GM23338 (cell line): ENCODE data around the gene PRSS21. TPM values are rescaled to one million over a fixed set of nuclear protein-coding genes. Genes with fewer than 3 reads are reported as not detected.

Experiments
- ATAC-seq: fragments of 200-7000 bp; cut with Tn5 transposase; 3 replicates; pipeline ENCODE4 v1.9.1; 2020
- DNase-seq: peaks from one replicate; pipeline ENCODE4 v3.0.0-alpha.2; 2015; ENCODE audit warnings: low spot score
- H2AFZ ChIP-seq: fragments of 200-600 bp; sonication (generic); 2 replicates; pipeline ENCODE4 v1.8.0; 2016; ENCODE audit warnings: antibody characterized with exemption, mild to moderate bottlenecking, moderate library complexity
- H3F3A ChIP-seq: fragments of 200-600 bp; sonication (generic); replicated peaks from 2 replicates; pipeline ENCODE4 v1.8.0; 2017; ENCODE audit warnings: antibody characterized with exemption, mixed run types, low read depth
- H3K27ac ChIP-seq: fragments of 200-600 bp; sonication (generic); 2 replicates; pipeline ENCODE4 v1.6.1; 2016; ENCODE audit warnings: low read depth
- H3K27me3 ChIP-seq: fragments of 200-600 bp; sonication (generic); 2 replicates; pipeline ENCODE4 v1.8.0; 2016; ENCODE audit warnings: mild to moderate bottlenecking, mixed run types, moderate library complexity; ENCODE audit not compliant: insufficient read depth
- H3K36me3 ChIP-seq: fragments of 200-600 bp; sonication (generic); 2 replicates; pipeline ENCODE4 v1.8.0; 2016; ENCODE audit warnings: mild to moderate bottlenecking; ENCODE audit not compliant: insufficient read depth
- H3K4me1 ChIP-seq: fragments of 200-600 bp; sonication (generic); 2 replicates; pipeline ENCODE4 v1.8.0; 2016; ENCODE audit warnings: mild to moderate bottlenecking, moderate library complexity; ENCODE audit not compliant: insufficient read depth
- H3K4me2 ChIP-seq: fragments of 200-600 bp; sonication (generic); 2 replicates; pipeline ENCODE4 v1.7.1; 2017; ENCODE audit warnings: mixed run types
- H3K4me3 ChIP-seq: fragments of 200-600 bp; sonication (generic); 2 replicates; pipeline ENCODE4 v1.6.1; 2016; ENCODE audit warnings: mixed run types
- H3K79me2 ChIP-seq: fragments of 200-600 bp; sonication (generic); replicated peaks from 2 replicates; pipeline ENCODE4 v1.8.0; 2017; ENCODE audit warnings: mild to moderate bottlenecking; ENCODE audit not compliant: insufficient read depth
- H3K9me2 ChIP-seq: fragments of 200-600 bp; sonication (generic); 2 replicates; pipeline ENCODE4 v1.8.0; 2017; ENCODE audit not compliant: insufficient read depth
- H4K20me1 ChIP-seq: fragments of 200-600 bp; sonication (generic); replicated peaks from 2 replicates; pipeline ENCODE4 v1.8.0; 2017; ENCODE audit warnings: mild to moderate bottlenecking; ENCODE audit not compliant: insufficient read depth
- H3K27ac Mint-ChIP-seq: 2 replicates; pipeline ENCODE4 v1.8.0; 2020; ENCODE audit warnings: inconsistent platforms, mild to moderate bottlenecking, moderate library complexity, mixed read lengths
- H3K27me3 Mint-ChIP-seq: 3 replicates; pipeline ENCODE4 v1.8.0; 2022; ENCODE audit warnings: low read depth, mild to moderate bottlenecking, moderate library complexity, mixed read lengths, inconsistent platforms; ENCODE audit not compliant: insufficient read depth, poor library complexity
- H3K36me3 Mint-ChIP-seq: 3 replicates; pipeline ENCODE4 v1.8.0; 2021; ENCODE audit warnings: low read depth, mild to moderate bottlenecking, inconsistent platforms, moderate library complexity, mixed read lengths
- H3K4me1 Mint-ChIP-seq: 3 replicates; pipeline ENCODE4 v1.8.0; 2020; ENCODE audit warnings: mild to moderate bottlenecking, inconsistent platforms, mixed read lengths
- H3K4me3 Mint-ChIP-seq: 3 replicates; pipeline ENCODE4 v1.8.0; 2021; ENCODE audit warnings: moderate library complexity, mild to moderate bottlenecking, inconsistent platforms, mixed read lengths
- H3K9me3 Mint-ChIP-seq: 3 replicates; pipeline ENCODE4 v1.8.0; 2020; ENCODE audit warnings: moderate library complexity, mild to moderate bottlenecking, inconsistent platforms, mixed read lengths
- CREB1 ChIP-seq: fragments of 250-450 bp; sonication (Bioruptor Pico); IDR thresholded peaks from 2 replicates; pipeline ENCODE4 v1.5.0; 2020; ENCODE audit warnings: low read depth, mild to moderate bottlenecking, moderate library complexity
- EZH2 ChIP-seq: fragments of 200-600 bp; sonication (generic); IDR thresholded peaks from one replicate; pipeline ENCODE4 v1.8.0; 2017; ENCODE audit warnings: antibody characterized with exemption, mild to moderate bottlenecking, low read depth; ENCODE audit not compliant: unreplicated experiment
- EZH2phosphoT487 ChIP-seq: fragments of 200-600 bp; sonication (generic); IDR thresholded peaks from one replicate; pipeline ENCODE4 v1.8.1; 2018; ENCODE audit warnings: antibody characterized with exemption; ENCODE audit not compliant: unreplicated experiment
- NANOG ChIP-seq: IDR thresholded peaks from 2 replicates; pipeline ENCODE4 v1.6.1; 2016; ENCODE audit warnings: antibody characterized with exemption, borderline replicate concordance
- POLR2AphosphoS5 ChIP-seq: IDR thresholded peaks from 2 replicates; pipeline ENCODE4 v1.6.1; 2016; ENCODE audit warnings: antibody characterized with exemption, low read depth
- STAT1 ChIP-seq: IDR thresholded peaks from one replicate; pipeline ENCODE4 v1.6.1; 2016; ENCODE audit warnings: antibody characterized with exemption; ENCODE audit not compliant: unreplicated experiment
- ZNF114 ChIP-seq: fragments of 250-450 bp; sonication (Bioruptor Pico); IDR thresholded peaks from 2 replicates; pipeline ENCODE4 v1.5.0; 2020; ENCODE audit warnings: mild to moderate bottlenecking, moderate library complexity
- ZNF331 ChIP-seq: fragments of 250-450 bp; sonication (Bioruptor Pico); IDR thresholded peaks from 2 replicates; pipeline ENCODE4 v1.5.0; 2020; ENCODE audit warnings: low read depth, mild to moderate bottlenecking, moderate library complexity
- polyA plus RNA-seq: library from polyadenylated mRNA; unstranded; fragments of >200 nt; fragmentation: Nextera tagmentation; extraction: Ambion mirVana; gene quantifications from 2 replicates; pipeline ENCODE4 v1.2.1, GENCODE V29; 2016
- total RNA-seq: library from RNA; depleted of rRNA; stranded (reverse); fragments of >200 nt; shearing (Covaris generic); gene quantifications from 2 replicates; pipeline ENCODE4 v1.2.3, GENCODE V29; 2014
- TF ChIP-seq, protein P1 (sequence below): IDR thresholded peaks from one replicate; pipeline ENCODE4 v1.6.1; 2018; ENCODE audit warnings: antibody characterized with exemption; ENCODE audit not compliant: unreplicated experiment
- TF ChIP-seq, protein P2 (sequence below), 2 experiments: fragments of 200-600 bp in 1 of 2; sonication (generic) in 1 of 2; conservative IDR thresholded peaks; 2 replicates each; pipeline versions ENCODE4 v1.5.1 to v1.6.1; 2016 to 2017; ENCODE audit warnings: antibody characterized with exemption in 2 of 2, low read depth in 2 of 2, mild to moderate bottlenecking in 2 of 2, moderate library complexity in 1 of 2
- TF ChIP-seq, protein P3 (sequence below): IDR thresholded peaks from 2 replicates; pipeline ENCODE4 v1.6.1; 2016; ENCODE audit warnings: antibody characterized with exemption

The PRSS21 gene
- total and polyA plus RNA-seq, 2 experiments from 2014 or later = 2.4 to 3.1 TPM

DNA sequence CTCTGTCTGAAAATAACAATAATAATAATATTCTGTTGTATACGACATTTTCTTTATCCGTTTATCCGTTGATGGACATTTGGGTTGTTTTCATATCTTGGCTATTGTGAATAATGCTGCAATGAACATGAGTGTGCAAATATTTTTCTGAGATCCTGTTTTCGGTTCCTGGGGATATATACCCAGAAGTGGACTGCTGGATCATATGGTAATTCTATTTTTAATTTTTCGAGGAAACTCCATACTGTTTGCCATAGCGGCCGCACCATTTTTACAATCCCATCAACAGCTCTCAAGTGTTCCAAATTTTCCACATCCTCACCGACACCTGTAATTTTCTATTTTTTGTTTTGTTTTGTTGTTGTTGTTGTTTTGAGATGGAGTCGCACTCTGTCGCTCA, 24.1 kb upstream of the PRSS21 start (continued):
- TF ChIP-seq, protein P1, sequence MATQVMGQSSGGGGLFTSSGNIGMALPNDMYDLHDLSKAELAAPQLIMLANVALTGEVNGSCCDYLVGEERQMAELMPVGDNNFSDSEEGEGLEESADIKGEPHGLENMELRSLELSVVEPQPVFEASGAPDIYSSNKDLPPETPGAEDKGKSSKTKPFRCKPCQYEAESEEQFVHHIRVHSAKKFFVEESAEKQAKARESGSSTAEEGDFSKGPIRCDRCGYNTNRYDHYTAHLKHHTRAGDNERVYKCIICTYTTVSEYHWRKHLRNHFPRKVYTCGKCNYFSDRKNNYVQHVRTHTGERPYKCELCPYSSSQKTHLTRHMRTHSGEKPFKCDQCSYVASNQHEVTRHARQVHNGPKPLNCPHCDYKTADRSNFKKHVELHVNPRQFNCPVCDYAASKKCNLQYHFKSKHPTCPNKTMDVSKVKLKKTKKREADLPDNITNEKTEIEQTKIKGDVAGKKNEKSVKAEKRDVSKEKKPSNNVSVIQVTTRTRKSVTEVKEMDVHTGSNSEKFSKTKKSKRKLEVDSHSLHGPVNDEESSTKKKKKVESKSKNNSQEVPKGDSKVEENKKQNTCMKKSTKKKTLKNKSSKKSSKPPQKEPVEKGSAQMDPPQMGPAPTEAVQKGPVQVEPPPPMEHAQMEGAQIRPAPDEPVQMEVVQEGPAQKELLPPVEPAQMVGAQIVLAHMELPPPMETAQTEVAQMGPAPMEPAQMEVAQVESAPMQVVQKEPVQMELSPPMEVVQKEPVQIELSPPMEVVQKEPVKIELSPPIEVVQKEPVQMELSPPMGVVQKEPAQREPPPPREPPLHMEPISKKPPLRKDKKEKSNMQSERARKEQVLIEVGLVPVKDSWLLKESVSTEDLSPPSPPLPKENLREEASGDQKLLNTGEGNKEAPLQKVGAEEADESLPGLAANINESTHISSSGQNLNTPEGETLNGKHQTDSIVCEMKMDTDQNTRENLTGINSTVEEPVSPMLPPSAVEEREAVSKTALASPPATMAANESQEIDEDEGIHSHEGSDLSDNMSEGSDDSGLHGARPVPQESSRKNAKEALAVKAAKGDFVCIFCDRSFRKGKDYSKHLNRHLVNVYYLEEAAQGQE = no peak
- TF ChIP-seq EZH2phosphoT487 = no peak
- no peak for TF ChIP-seq ZNF331 (CRISPR knock-in tag)
- TF ChIP-seq, protein P2, sequence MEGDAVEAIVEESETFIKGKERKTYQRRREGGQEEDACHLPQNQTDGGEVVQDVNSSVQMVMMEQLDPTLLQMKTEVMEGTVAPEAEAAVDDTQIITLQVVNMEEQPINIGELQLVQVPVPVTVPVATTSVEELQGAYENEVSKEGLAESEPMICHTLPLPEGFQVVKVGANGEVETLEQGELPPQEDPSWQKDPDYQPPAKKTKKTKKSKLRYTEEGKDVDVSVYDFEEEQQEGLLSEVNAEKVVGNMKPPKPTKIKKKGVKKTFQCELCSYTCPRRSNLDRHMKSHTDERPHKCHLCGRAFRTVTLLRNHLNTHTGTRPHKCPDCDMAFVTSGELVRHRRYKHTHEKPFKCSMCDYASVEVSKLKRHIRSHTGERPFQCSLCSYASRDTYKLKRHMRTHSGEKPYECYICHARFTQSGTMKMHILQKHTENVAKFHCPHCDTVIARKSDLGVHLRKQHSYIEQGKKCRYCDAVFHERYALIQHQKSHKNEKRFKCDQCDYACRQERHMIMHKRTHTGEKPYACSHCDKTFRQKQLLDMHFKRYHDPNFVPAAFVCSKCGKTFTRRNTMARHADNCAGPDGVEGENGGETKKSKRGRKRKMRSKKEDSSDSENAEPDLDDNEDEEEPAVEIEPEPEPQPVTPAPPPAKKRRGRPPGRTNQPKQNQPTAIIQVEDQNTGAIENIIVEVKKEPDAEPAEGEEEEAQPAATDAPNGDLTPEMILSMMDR (conservative IDR thresholded peaks at IDR 0.05; ENCODE audit: low read depth in 2 of 2) = no peak
- no peak for TF ChIP-seq CREB1 (CRISPR knock-in tag)
- TF ChIP-seq, protein P3, sequence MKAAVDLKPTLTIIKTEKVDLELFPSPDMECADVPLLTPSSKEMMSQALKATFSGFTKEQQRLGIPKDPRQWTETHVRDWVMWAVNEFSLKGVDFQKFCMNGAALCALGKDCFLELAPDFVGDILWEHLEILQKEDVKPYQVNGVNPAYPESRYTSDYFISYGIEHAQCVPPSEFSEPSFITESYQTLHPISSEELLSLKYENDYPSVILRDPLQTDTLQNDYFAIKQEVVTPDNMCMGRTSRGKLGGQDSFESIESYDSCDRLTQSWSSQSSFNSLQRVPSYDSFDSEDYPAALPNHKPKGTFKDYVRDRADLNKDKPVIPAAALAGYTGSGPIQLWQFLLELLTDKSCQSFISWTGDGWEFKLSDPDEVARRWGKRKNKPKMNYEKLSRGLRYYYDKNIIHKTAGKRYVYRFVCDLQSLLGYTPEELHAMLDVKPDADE = no peak

DNA sequence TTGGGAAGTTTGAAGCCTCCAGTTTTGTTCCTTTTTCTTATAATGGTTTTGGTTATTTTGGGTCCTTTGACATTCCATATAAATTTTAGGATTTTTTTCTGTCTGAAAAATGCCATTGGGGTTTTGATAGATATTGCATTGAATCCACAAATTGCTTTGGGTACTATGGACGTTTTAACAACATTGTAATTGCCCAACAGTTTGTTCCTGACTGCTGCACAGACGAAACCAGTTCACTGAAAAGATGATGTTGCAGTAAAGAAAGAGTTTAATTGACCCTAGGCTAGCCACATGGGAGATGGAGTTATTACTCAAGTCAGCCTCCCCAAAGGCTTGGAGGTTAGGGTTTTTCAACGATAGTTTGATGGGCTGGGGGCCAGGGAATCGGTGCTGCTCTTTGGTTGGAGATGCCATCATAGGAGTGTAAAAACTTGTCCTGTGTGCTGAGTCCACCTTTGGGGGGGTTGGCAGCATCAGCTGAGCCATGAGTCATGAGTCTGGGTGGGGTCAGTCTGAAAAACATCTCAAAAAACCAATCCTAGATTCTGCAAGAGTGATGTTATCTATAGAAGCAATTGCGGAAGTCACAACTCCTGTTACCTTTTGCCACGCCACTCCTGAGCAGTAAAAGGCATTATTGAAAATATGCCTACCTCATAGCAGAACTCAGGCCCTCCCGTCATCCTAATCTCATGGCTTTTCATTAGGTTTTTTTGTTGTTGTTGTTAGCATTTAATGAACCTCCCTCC, 21.5 kb upstream of the PRSS21 start:
- DNase-seq (no peak), ATAC-seq (no peak)
- Histone ChIP-seq H3K4me2 (no peak overlapping the region), H3K27ac (no peak overlapping the region), H3K4me1 (no peaks in the 10 kb centered on the region), H3K36me3 (no peaks in the 10 kb centered on the region), H3K4me3 (no peak overlapping the region), H3F3A (no peaks in the 10 kb centered on the region), H3K79me2 (no peaks in the 10 kb centered on the region), H2AFZ (no peak overlapping the region), H3K27me3 (no peaks in the 10 kb centered on the region), H3K9me2 (no peaks in the 10 kb centered on the region), H4K20me1 (no peaks in the 10 kb centered on the region)
- Mint-ChIP-seq H3K9me3 (no peaks in the 10 kb centered on the region), H3K4me3 (no peak overlapping the region), H3K4me1 (no peaks in the 10 kb centered on the region), H3K36me3 (no peaks in the 10 kb centered on the region), H3K27me3 (peaks cover 9% of the 10 kb centered on the region), H3K27ac (no peak overlapping the region)
- TF ChIP-seq STAT1 (no peak), ZNF114 (CRISPR knock-in tag) (no peak), EZH2 (no peak), CREB1 (CRISPR knock-in tag) (no peak), EZH2phosphoT487 (no peak), POLR2AphosphoS5 (no peak), ZNF331 (CRISPR knock-in tag) (no peak), NANOG (no peak)
- TF ChIP-seq, protein P1 = no peak
- TF ChIP-seq, protein P2 (conservative IDR thresholded peaks at IDR 0.05; ENCODE audit: low read depth in 2 of 2) = no peak
- TF ChIP-seq, protein P3 = no peak
